Astrocyte of the spinal cord (primary cell): ENCODE results near the gene FMN2.

Source experiments
- DNase-seq: peaks from one replicate; pipeline ENCODE4 v3.0.0; 2011; ENCODE audit warnings: low read depth, low spot score
- H3K4me3 ChIP-seq: 2 replicates; pipeline ENCODE4 v1.5.1; 2011; ENCODE audit warnings: low read depth, mild to moderate bottlenecking, low read length, moderate library complexity
- CTCF ChIP-seq: IDR thresholded peaks from 2 replicates; pipeline ENCODE4 v1.5.1; 2012; ENCODE audit warnings: low read depth, mild to moderate bottlenecking, low read length, inconsistent platforms
- in situ Hi-C: cut with HindIII; loops from 2 replicates; pipeline ENCODE4 v1.10.0; 2017; ENCODE audit warnings: low sequenced_read_pairs

Gene FMN2

GRCh38 chr1:240498335-240498734, 406.7 kb downstream of the FMN2 start:
- H3K4me3 ChIP-seq: no peak overlapping the region
- no peak for TF ChIP-seq CTCF
- DNase-seq: no peak
- in situ Hi-C loops: no loop called here

- H3K4me3 ChIP-seq: no peak overlapping the region
- DNase-seq: peak; percentile 55
- in situ Hi-C loops: no loop called here
- no peak for TF ChIP-seq CTCF
These were observed 407.3 kb downstream of the FMN2 start for GRCh38 chr1:240499012-240499411.

GRCh38 chr1:240500647-240501046, 409.0 kb downstream of the FMN2 start:
- in situ Hi-C loops: no loop called here
- H3K4me3 ChIP-seq: no peak overlapping the region
- no peak for TF ChIP-seq CTCF
- DNase-seq: no peak

DNA sequence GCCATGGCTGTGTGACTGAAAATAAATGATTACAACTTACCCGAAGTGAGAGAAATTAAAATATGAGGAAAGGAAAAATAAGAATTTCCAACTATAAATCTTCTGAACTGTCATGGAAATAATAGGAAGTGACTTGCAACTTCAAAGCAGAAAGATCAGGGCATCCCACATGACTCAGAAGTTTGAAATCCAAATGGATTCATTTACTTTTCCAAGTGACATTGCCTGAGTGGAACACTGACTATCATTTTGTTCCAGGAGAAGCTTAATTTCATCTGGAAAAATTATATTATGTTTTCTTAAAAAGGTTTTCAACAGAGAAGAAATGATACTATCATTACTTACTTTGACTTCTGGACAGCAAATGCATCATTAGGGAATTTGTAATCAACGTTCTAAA, 409.4 kb downstream of the FMN2 start:
- no peak for DNase-seq
- TF ChIP-seq CTCF: no peak
- in situ Hi-C loops: no loop called here
- H3K4me3 ChIP-seq: no peak overlapping the region

GRCh38 chr1:240503036-240503435, 411.4 kb downstream of the FMN2 start:
- DNase-seq: no peak
- H3K4me3 ChIP-seq: no peak overlapping the region
- in situ Hi-C loops: no loop called here
- TF ChIP-seq CTCF: no peak

DNA sequence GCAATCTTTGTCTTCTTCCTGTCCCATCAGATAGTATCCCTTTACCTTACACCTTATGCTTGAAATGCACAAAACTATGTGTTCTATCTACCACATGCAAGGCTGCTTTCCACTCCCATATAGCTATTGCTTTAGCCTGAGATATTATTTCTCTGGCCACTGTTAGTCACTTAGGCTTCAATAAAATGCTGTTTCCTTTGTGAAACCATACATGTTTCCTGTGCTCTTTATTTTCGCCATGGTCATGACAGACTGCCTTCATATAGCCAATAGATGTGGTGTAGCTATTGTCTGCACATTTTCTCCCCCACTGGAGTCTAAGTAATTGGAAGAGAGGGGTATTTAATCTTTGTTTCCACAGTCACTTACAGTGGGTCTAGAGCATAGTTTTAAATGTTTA, 411.9 kb downstream of the FMN2 start:
- DNase-seq: no peak
- H3K4me3 ChIP-seq: no peak overlapping the region
- in situ Hi-C loops: no loop called here
- no peak for TF ChIP-seq CTCF

- H3K4me3 ChIP-seq: no peak overlapping the region
- no peak for DNase-seq
- no peak for TF ChIP-seq CTCF
- in situ Hi-C loops: no loop called here
These were observed 414.5 kb downstream of the FMN2 start for GRCh38 chr1:240506176-240506575.
